HepG2 (cell line): ENCODE data around the gene SYTL1. TPM values are rescaled to one million over a fixed set of nuclear protein-coding genes. Genes with fewer than 3 reads are reported as not detected.

Experiments used
- DZIP1 ChIP-seq: sonication (generic); formaldehyde crosslinking; IDR thresholded peaks from 2 replicates; pipeline ENCODE4 v1.5.0; 2020; ENCODE audit warnings: mild to moderate bottlenecking, missing genetic modification reagents
- EED ChIP-seq: sonication (generic); formaldehyde crosslinking; IDR thresholded peaks from 2 replicates; pipeline ENCODE4 v1.5.0; 2020; ENCODE audit warnings: mild to moderate bottlenecking, missing genetic modification reagents
- HINFP ChIP-seq: sonication (generic); formaldehyde crosslinking; IDR thresholded peaks from 2 replicates; pipeline ENCODE4 v1.4.0; 2020; ENCODE audit warnings: low read depth, mild to moderate bottlenecking, missing genetic modification reagents
- KDM6A ChIP-seq: IDR thresholded peaks from 2 replicates; pipeline ENCODE4 v1.6.1; 2016; ENCODE audit warnings: low read depth
- SMC3 ChIP-seq: IDR thresholded peaks from 2 replicates; pipeline ENCODE4 v1.6.1; 2011; ENCODE audit warnings: low read length, improper control_type of control experiment
- SPEN ChIP-seq: sonication (generic); formaldehyde crosslinking; IDR thresholded peaks from 2 replicates; pipeline ENCODE4 v1.5.1; 2020; ENCODE audit warnings: low read depth, mild to moderate bottlenecking, missing genetic modification reagents
- TP53 ChIP-seq: sonication (generic); formaldehyde crosslinking; conservative IDR thresholded peaks from 2 replicates; pipeline ENCODE4 v1.4.0; 2020; ENCODE audit warnings: missing genetic modification reagents
- ZNF367 ChIP-seq: sonication (generic); formaldehyde crosslinking; IDR thresholded peaks from 2 replicates; pipeline ENCODE4 v1.4.0; 2020; ENCODE audit warnings: missing genetic modification reagents, borderline replicate concordance
- ZNF607 ChIP-seq: sonication (generic); formaldehyde crosslinking; IDR thresholded peaks from 2 replicates; pipeline ENCODE4 v1.5.1; 2020; ENCODE audit warnings: missing genetic modification reagents, mild to moderate bottlenecking, borderline replicate concordance
- ZNF615 ChIP-seq: sonication (generic); formaldehyde crosslinking; IDR thresholded peaks from 2 replicates; pipeline ENCODE4 v1.5.0; 2020; ENCODE audit warnings: mild to moderate bottlenecking, missing genetic modification reagents, borderline replicate concordance
- polyA plus RNA-seq, 8 experiments: library from polyadenylated mRNA; depleted of rRNA in 3 of 8; stranded (reverse) in 7 of 8; unstranded in 1 of 8; fragments of >200 nt; fragmentation: Illumina TruSeq in 4 of 8; extraction: Trizol in 4 of 8; gene quantifications; 2 replicates each; pipeline versions ENCODE4 v1.2.1 to v1.2.3, GENCODE V29; 2011 to 2016; ENCODE audit warnings: low read depth in 4 of 8, missing spikeins in 1 of 8, mixed read lengths in 1 of 8; ENCODE audit not compliant: insufficient read depth in 1 of 8
- total RNA-seq, 5 experiments: library from RNA; depleted of rRNA; stranded (reverse); fragments of >200 nt; fragmentation: Illumina TruSeq; extraction: Trizol; gene quantifications; 2 replicates each; pipeline ENCODE4 v1.2.3, GENCODE V29; 2016; ENCODE audit warnings: low read depth in 1 of 5
- TF ChIP-seq, protein P1 (sequence below): sonication (generic); formaldehyde crosslinking; IDR thresholded peaks from 2 replicates; pipeline ENCODE4 v1.4.0; 2020; ENCODE audit warnings: missing genetic modification reagents
- TF ChIP-seq, protein P2 (sequence below): sonication (generic); formaldehyde crosslinking; IDR thresholded peaks from 2 replicates; pipeline ENCODE4 v1.4.0; 2020; ENCODE audit warnings: mild to moderate bottlenecking, missing genetic modification reagents, borderline replicate concordance
- TF ChIP-seq, protein P3 (sequence below): sonication (generic); formaldehyde crosslinking; IDR thresholded peaks from 2 replicates; pipeline ENCODE4 v1.8.1; 2023; ENCODE audit warnings: mild to moderate bottlenecking, inconsistent platforms, moderate library complexity, missing genetic modification reagents, borderline replicate concordance
- TF ChIP-seq, protein P4 (sequence below): sonication (generic); formaldehyde crosslinking; IDR thresholded peaks from 2 replicates; pipeline ENCODE4 v1.4.0; 2020; ENCODE audit warnings: missing genetic modification reagents
- TF ChIP-seq, protein P5 (sequence below): sonication (generic); formaldehyde crosslinking; IDR thresholded peaks from 2 replicates; pipeline ENCODE4 v1.5.0; 2020; ENCODE audit warnings: missing genetic modification reagents, mild to moderate bottlenecking, borderline replicate concordance

SYTL1 gene
- total and polyA plus RNA-seq, 2 of the 13 experiments (the other 11 are each of a cell fraction or from before 2014, with no cell fraction given): 11.1 to 17.8 TPM

DNA sequence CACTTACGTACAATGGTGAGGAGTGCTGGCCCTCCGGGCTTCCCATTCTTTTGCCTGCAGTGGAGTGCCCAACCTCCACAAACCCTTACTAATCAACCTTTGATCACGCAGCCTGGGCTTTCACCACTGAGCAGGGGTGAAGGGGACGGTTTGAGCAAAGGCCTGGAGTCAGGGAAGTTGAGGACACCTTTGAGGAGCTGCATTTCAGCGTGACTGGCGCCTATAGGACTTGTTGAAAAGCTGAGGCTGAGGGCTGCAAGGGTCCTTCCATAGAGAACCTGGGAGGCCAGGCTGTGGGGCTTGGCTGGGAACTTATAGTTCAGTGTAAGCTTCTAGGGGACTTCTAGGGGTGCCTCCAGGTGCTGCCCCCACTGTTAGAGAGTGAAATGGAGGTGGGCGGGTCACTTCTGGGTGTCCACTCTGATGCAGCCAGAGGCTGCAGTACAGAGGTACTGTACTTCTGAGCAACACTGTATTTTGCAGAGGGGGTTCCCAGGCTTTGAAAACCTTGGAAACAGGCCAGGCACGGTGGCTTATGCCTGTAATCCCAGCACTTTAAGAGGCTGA lies 9.8 kb downstream of the SYTL1 start (continued):
- TF ChIP-seq, protein P1, sequence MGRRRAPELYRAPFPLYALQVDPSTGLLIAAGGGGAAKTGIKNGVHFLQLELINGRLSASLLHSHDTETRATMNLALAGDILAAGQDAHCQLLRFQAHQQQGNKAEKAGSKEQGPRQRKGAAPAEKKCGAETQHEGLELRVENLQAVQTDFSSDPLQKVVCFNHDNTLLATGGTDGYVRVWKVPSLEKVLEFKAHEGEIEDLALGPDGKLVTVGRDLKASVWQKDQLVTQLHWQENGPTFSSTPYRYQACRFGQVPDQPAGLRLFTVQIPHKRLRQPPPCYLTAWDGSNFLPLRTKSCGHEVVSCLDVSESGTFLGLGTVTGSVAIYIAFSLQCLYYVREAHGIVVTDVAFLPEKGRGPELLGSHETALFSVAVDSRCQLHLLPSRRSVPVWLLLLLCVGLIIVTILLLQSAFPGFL: no peak
- TF ChIP-seq ZNF367 (CRISPR knock-in tag) (no peak), KDM6A (no peak), SMC3 (no peak), DZIP1 (0 out of 2 replicates have a peak, but pooled peaks have one; percentile 63), HINFP (CRISPR knock-in tag) (no peak), ZNF615 (CRISPR knock-in tag) (0 out of 2 replicates have a peak, but pooled peaks have one; percentile 19), SPEN (CRISPR knock-in tag) (no peak), TP53 (CRISPR knock-in tag) (no peak), ZNF607 (CRISPR knock-in tag) (no peak), EED (CRISPR knock-in tag) (no peak)
- TF ChIP-seq, protein P2, sequence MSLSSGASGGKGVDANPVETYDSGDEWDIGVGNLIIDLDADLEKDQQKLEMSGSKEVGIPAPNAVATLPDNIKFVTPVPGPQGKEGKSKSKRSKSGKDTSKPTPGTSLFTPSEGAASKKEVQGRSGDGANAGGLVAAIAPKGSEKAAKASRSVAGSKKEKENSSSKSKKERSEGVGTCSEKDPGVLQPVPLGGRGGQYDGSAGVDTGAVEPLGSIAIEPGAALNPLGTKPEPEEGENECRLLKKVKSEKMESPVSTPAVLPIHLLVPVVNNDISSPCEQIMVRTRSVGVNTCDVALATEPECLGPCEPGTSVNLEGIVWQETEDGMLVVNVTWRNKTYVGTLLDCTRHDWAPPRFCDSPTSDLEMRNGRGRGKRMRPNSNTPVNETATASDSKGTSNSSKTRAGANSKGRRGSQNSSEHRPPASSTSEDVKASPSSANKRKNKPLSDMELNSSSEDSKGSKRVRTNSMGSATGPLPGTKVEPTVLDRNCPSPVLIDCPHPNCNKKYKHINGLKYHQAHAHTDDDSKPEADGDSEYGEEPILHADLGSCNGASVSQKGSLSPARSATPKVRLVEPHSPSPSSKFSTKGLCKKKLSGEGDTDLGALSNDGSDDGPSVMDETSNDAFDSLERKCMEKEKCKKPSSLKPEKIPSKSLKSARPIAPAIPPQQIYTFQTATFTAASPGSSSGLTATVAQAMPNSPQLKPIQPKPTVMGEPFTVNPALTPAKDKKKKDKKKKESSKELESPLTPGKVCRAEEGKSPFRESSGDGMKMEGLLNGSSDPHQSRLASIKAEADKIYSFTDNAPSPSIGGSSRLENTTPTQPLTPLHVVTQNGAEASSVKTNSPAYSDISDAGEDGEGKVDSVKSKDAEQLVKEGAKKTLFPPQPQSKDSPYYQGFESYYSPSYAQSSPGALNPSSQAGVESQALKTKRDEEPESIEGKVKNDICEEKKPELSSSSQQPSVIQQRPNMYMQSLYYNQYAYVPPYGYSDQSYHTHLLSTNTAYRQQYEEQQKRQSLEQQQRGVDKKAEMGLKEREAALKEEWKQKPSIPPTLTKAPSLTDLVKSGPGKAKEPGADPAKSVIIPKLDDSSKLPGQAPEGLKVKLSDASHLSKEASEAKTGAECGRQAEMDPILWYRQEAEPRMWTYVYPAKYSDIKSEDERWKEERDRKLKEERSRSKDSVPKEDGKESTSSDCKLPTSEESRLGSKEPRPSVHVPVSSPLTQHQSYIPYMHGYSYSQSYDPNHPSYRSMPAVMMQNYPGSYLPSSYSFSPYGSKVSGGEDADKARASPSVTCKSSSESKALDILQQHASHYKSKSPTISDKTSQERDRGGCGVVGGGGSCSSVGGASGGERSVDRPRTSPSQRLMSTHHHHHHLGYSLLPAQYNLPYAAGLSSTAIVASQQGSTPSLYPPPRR (CRISPR knock-in tag): no peak
- TF ChIP-seq, protein P3, sequence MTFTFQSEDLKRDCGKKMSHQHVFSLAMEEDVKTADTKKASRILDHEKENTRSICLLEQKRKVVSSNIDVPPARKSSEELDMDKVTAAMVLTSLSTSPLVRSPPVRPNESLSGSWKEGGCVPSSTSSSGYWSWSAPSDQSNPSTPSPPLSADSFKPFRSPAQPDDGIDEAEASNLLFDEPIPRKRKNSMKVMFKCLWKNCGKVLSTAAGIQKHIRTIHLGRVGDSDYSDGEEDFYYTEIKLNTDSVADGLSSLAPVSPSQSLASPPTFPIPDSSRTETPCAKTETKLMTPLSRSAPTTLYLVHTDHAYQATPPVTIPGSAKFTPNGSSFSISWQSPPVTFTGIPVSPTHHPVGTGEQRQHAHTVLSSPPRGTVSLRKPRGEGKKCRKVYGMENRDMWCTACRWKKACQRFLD (CRISPR knock-in tag): no peak
- TF ChIP-seq, protein P4, sequence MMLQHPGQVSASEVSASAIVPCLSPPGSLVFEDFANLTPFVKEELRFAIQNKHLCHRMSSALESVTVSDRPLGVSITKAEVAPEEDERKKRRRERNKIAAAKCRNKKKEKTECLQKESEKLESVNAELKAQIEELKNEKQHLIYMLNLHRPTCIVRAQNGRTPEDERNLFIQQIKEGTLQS (CRISPR knock-in tag): no peak
- TF ChIP-seq, protein P5, sequence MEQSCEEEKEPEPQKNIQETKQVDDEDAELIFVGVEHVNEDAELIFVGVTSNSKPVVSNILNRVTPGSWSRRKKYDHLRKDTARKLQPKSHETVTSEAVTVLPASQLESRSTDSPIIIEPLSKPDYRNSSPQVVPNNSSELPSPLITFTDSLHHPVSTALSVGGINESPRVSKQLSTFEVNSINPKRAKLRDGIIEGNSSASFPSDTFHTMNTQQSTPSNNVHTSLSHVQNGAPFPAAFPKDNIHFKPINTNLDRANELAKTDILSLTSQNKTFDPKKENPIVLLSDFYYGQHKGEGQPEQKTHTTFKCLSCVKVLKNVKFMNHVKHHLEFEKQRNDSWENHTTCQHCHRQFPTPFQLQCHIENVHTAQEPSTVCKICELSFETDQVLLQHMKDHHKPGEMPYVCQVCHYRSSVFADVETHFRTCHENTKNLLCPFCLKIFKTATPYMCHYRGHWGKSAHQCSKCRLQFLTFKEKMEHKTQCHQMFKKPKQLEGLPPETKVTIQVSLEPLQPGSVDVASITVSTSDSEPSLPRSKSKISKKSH (CRISPR knock-in tag): 0 out of 2 replicates have a peak, but pooled peaks have one; percentile 23
